HG03442 (cell line): ENCODE data around the gene GALNT10.
"Not testable (repeated sequence)": the region's sequence is repeated elsewhere in the genome, so short reads cannot be mapped to it uniquely, and the experiment has no call there.

ENCODE experiments used
- ATAC-seq: cut with Tn5 transposase; IDR thresholded peaks from one replicate; pipeline ENCODE4 v1.9.1; 2021; ENCODE audit warnings: mild to moderate bottlenecking, moderate library complexity; ENCODE audit not compliant: unreplicated experiment

The GALNT10 gene

GRCh38 chr5:154190595-154191304, at the start of gene GALNT10:
Gene GALNT10 (plus strand): TSS chr5:154190733. CDS start chr5:154190867, 134 bp downstream.
- ATAC-seq: peak; percentile 66

- ATAC-seq: no peak
Observed at GRCh38 chr5:154141745-154142221, 48.8 kb upstream of the GALNT10 start.

- no peak for ATAC-seq
Observed at GRCh38 chr5:154143211-154143641, 47.3 kb upstream of the GALNT10 start.

GRCh38 chr5:154145268-154145667, 45.3 kb upstream of the GALNT10 start:
- no peak for ATAC-seq

- ATAC-seq: no peak
Observed at GRCh38 chr5:154146409-154146808, 44.1 kb upstream of the GALNT10 start.

- no peak for ATAC-seq
Observed at GRCh38 chr5:154147666-154148065, 42.9 kb upstream of the GALNT10 start.

GRCh38 chr5:154150471-154150870, 40.1 kb upstream of the GALNT10 start:
- not testable (repeated sequence) for ATAC-seq

GRCh38 chr5:154157483-154158378, 32.8 kb upstream of the GALNT10 start:
- no peak for ATAC-seq

- no peak for ATAC-seq
Observed at GRCh38 chr5:154158379-154158737, 32.2 kb upstream of the GALNT10 start.

GRCh38 chr5:154159343-154159742, 31.2 kb upstream of the GALNT10 start:
- no peak for ATAC-seq

- ATAC-seq: no peak
Observed at GRCh38 chr5:154162539-154163151, 27.9 kb upstream of the GALNT10 start.

GRCh38 chr5:154163327-154164248, 26.9 kb upstream of the GALNT10 start:
- ATAC-seq: no peak

GRCh38 chr5:154164249-154164581, 26.3 kb upstream of the GALNT10 start:
- ATAC-seq: no peak

- no peak for ATAC-seq
Observed at GRCh38 chr5:154165886-154166285, 24.6 kb upstream of the GALNT10 start.

- no peak for ATAC-seq
Observed at GRCh38 chr5:154166901-154167791, 23.4 kb upstream of the GALNT10 start.

GRCh38 chr5:154168395-154168794, 22.1 kb upstream of the GALNT10 start:
- no peak for ATAC-seq

- no peak for ATAC-seq
Observed at GRCh38 chr5:154172785-154173184, 17.7 kb upstream of the GALNT10 start.

GRCh38 chr5:154174091-154174490, 16.4 kb upstream of the GALNT10 start:
- ATAC-seq: no peak

GRCh38 chr5:154176181-154176580, 14.4 kb upstream of the GALNT10 start:
- no peak for ATAC-seq
